GM19193 (cell line): ENCODE results near the gene ROPN1B.

Experiments
- POLR2A ChIP-seq: IDR thresholded peaks from 4 replicates; pipeline ENCODE4 v1.6.1; 2011; ENCODE audit not compliant: insufficient read depth, insufficient read length; ENCODE audit errors: extremely low read depth

ROPN1B gene

GRCh38 chr3:126004217-126004616 is 35.2 kb downstream of the ROPN1B start:
- TF ChIP-seq POLR2A = no peak

GRCh38 chr3:126004692-126005091 is 35.7 kb downstream of the ROPN1B start:
- TF ChIP-seq POLR2A = no peak

- no peak for TF ChIP-seq POLR2A
These were observed 37.0 kb downstream of the ROPN1B start for GRCh38 chr3:126005951-126006350.

- no peak for TF ChIP-seq POLR2A
These were observed 39.2 kb downstream of the ROPN1B start for GRCh38 chr3:126008219-126008618.

- no peak for TF ChIP-seq POLR2A
These were observed 40.2 kb downstream of the ROPN1B start for GRCh38 chr3:126009181-126009580.

GRCh38 chr3:126013751-126014156 is 44.8 kb downstream of the ROPN1B start:
- no peak for TF ChIP-seq POLR2A

GRCh38 chr3:126014252-126014651 is 45.3 kb downstream of the ROPN1B start:
- TF ChIP-seq POLR2A = no peak

GRCh38 chr3:126015075-126015474 is 46.1 kb downstream of the ROPN1B start:
- no peak for TF ChIP-seq POLR2A

- TF ChIP-seq POLR2A = no peak
These were observed 47.6 kb downstream of the ROPN1B start for GRCh38 chr3:126016616-126017015.

- TF ChIP-seq POLR2A = no peak
These were observed 48.4 kb downstream of the ROPN1B start for GRCh38 chr3:126017362-126017761.

GRCh38 chr3:126018545-126018944 is 49.6 kb downstream of the ROPN1B start:
- TF ChIP-seq POLR2A = no peak

- TF ChIP-seq POLR2A = no peak
These were observed 50.0 kb downstream of the ROPN1B start for GRCh38 chr3:126018995-126019394.

GRCh38 chr3:126019683-126020082 is 50.7 kb downstream of the ROPN1B start:
- TF ChIP-seq POLR2A = no peak

- no peak for TF ChIP-seq POLR2A
These were observed 52.2 kb downstream of the ROPN1B start for GRCh38 chr3:126021224-126021623.

- no peak for TF ChIP-seq POLR2A
These were observed 52.7 kb downstream of the ROPN1B start for GRCh38 chr3:126021702-126022101.

- no peak for TF ChIP-seq POLR2A
These were observed 53.9 kb downstream of the ROPN1B start for GRCh38 chr3:126022741-126023359.

GRCh38 chr3:126023390-126023789 is 54.4 kb downstream of the ROPN1B start:
- TF ChIP-seq POLR2A = no peak
